PC-9 (cell line): Measurements from ENCODE around the gene EYS. TPM values are rescaled to one million over a fixed set of nuclear protein-coding genes. Genes with fewer than 3 reads are reported as not detected.

Experiments used
- BruUV-seq: library from RNA; stranded (reverse); fragments of 400-500 nt; replicated peaks from 2 replicates; lab custom pipeline; 2021; lab: Mats Ljungman, UMichigan
- CTCF ChIA-PET: fragments of 300-600 bp; sonication (Branson Sonifier 250); formaldehyde crosslinking; loops from one replicate; lab custom pipeline; 2022; ENCODE audit warnings: antibody characterized with exemption; lab: Charles Lee
- POLR2A ChIA-PET: fragments of 300-600 bp; sonication (Branson Sonifier 250); formaldehyde crosslinking; loops from one replicate; lab custom pipeline; 2022; ENCODE audit warnings: antibody characterized with exemption; ENCODE audit not compliant: unreplicated experiment; lab: Charles Lee
- DNase-seq, 2 experiments: peaks; one replicate each; pipeline versions ENCODE4 v3.0.0 to v3.0.0-alpha.2; 2015 to 2022; ENCODE audit warnings: mixed read lengths in 1 of 2
- H2AFZ ChIP-seq: fragments of 200-600 bp; sonication (generic); 2 replicates; pipeline ENCODE4 v1.8.1; 2017; ENCODE audit warnings: antibody characterized with exemption
- H3F3A ChIP-seq: fragments of 200-600 bp; sonication (generic); 2 replicates; pipeline ENCODE4 v1.8.1; 2017; ENCODE audit warnings: antibody characterized with exemption, mild to moderate bottlenecking, low read depth; ENCODE audit not compliant: insufficient read depth
- H3K27ac ChIP-seq: fragments of 200-600 bp; sonication (generic); 2 replicates; pipeline ENCODE4 v1.6.1; 2016; ENCODE audit warnings: mixed run types
- H3K27me3 ChIP-seq: fragments of 200-600 bp; sonication (generic); 2 replicates; pipeline ENCODE4 v1.6.1; 2016; ENCODE audit warnings: low read depth, mixed run types; ENCODE audit not compliant: insufficient read depth
- H3K36me3 ChIP-seq: fragments of 200-600 bp; sonication (generic); 2 replicates; pipeline ENCODE4 v1.6.1; 2016; ENCODE audit warnings: low read depth, mixed run types
- H3K4me1 ChIP-seq: fragments of 200-600 bp; sonication (generic); replicated peaks from 2 replicates; pipeline ENCODE4 v1.6.1; 2016; ENCODE audit warnings: mixed run types; ENCODE audit not compliant: insufficient read depth
- H3K4me2 ChIP-seq: fragments of 200-600 bp; sonication (generic); 2 replicates; pipeline ENCODE4 v1.6.1; 2017; ENCODE audit warnings: mixed run types
- H3K4me3 ChIP-seq: fragments of 200-600 bp; sonication (generic); 2 replicates; pipeline ENCODE4 v1.6.1; 2016; ENCODE audit warnings: mixed run types
- H3K79me2 ChIP-seq: fragments of 200-600 bp; sonication (generic); 2 replicates; pipeline ENCODE4 v1.6.1; 2017; ENCODE audit warnings: low read depth, mixed run types
- H3K9me2 ChIP-seq: fragments of 200-600 bp; sonication (generic); 2 replicates; pipeline ENCODE4 v1.8.1; 2017; ENCODE audit warnings: mild to moderate bottlenecking; ENCODE audit not compliant: insufficient read depth
- H3K9me3 ChIP-seq: fragments of 200-600 bp; sonication (generic); 2 replicates; pipeline ENCODE4 v1.8.1; 2016; ENCODE audit warnings: low read depth; ENCODE audit not compliant: insufficient read depth
- H4K20me1 ChIP-seq: fragments of 200-600 bp; sonication (generic); 2 replicates; pipeline ENCODE4 v1.8.1; 2017; ENCODE audit not compliant: insufficient read depth
- CTCF ChIP-seq: fragments of 200-600 bp; sonication (generic); conservative IDR thresholded peaks from 2 replicates; pipeline ENCODE4 v1.6.1; 2017; ENCODE audit warnings: mixed run types, antibody characterized with exemption, mild to moderate bottlenecking, moderate library complexity
- EZH2 ChIP-seq: fragments of 200-600 bp; sonication (generic); IDR thresholded peaks from 2 replicates; pipeline ENCODE4 v1.8.0; 2017; ENCODE audit warnings: antibody characterized with exemption, low read depth
- intact Hi-C: fragments of 100-400 bp; cut with micrococcal nuclease; formaldehyde crosslinking; loops from one replicate; pipeline ENCODE4 v1.10.0; 2022; ENCODE audit not compliant: unreplicated experiment
- total RNA-seq: library from RNA; stranded (reverse); gene quantifications from 2 replicates; pipeline ENCODE4 v1.2.3, GENCODE V29; 2021

Gene EYS
- total RNA-seq, 1 experiment from 2014 or later: not detected

GRCh38 chr6:65709099-65709830 lies 2.2 kb upstream of the EYS start:
- no peaks in the 10 kb centered on the region for H3K36me3 ChIP-seq
- H3K27me3 ChIP-seq: no peaks in the 10 kb centered on the region
- H3F3A ChIP-seq: no peaks in the 10 kb centered on the region
- CTCF ChIA-PET: no interaction called here
- DNase-seq: no peak
- POLR2A ChIA-PET: no interaction called here
- H3K27ac ChIP-seq: no peak overlapping the region
- H3K4me1 ChIP-seq: no peaks in the 10 kb centered on the region
- no TSS peak for BruUV-seq
- H2AFZ ChIP-seq: no peak overlapping the region
- no peaks in the 10 kb centered on the region for H3K9me2 ChIP-seq
- no peaks in the 10 kb centered on the region for H3K79me2 ChIP-seq
- no peaks in the 10 kb centered on the region for H4K20me1 ChIP-seq
- H3K9me3 ChIP-seq: no peaks in the 10 kb centered on the region
- no peak overlapping the region for H3K4me3 ChIP-seq
- TF ChIP-seq CTCF: no peak
- no peak overlapping the region for H3K4me2 ChIP-seq
- intact Hi-C loops: no loop called here

GRCh38 chr6:65708162-65708561 lies 1.1 kb upstream of the EYS start:
- no peak for TF ChIP-seq CTCF
- TF ChIP-seq EZH2: no peak

GRCh38 chr6:65706436-65706835 lies 590 bp downstream of the EYS start:
- Histone ChIP-seq H3K4me3 (no peak overlapping the region), H3K27me3 (no peaks in the 10 kb centered on the region), H4K20me1 (no peaks in the 10 kb centered on the region), H3K9me2 (no peaks in the 10 kb centered on the region), H3K4me1 (no peaks in the 10 kb centered on the region), H2AFZ (no peak overlapping the region), H3K27ac (no peak overlapping the region), H3F3A (no peaks in the 10 kb centered on the region), H3K79me2 (no peaks in the 10 kb centered on the region), H3K4me2 (no peak overlapping the region), H3K9me3 (no peaks in the 10 kb centered on the region), H3K36me3 (no peaks in the 10 kb centered on the region)
- TF ChIP-seq CTCF: no peak
- TF ChIP-seq EZH2: no peak
- no TSS peak for BruUV-seq
- intact Hi-C loops: no loop called here
- POLR2A ChIA-PET: no interaction called here
- CTCF ChIA-PET: no interaction called here
- no peak for DNase-seq

More at GRCh38 chr6:65708162-65708561, 1.1 kb upstream of the EYS start:
- no peak overlapping the region for H3K27ac ChIP-seq
- BruUV-seq: no TSS peak
- no peaks in the 10 kb centered on the region for H3K79me2 ChIP-seq
- no peaks in the 10 kb centered on the region for H3F3A ChIP-seq
- POLR2A ChIA-PET: no interaction called here
- CTCF ChIA-PET: no interaction called here
- H3K4me2 ChIP-seq: no peak overlapping the region
- no peak overlapping the region for H3K4me3 ChIP-seq
- H4K20me1 ChIP-seq: no peaks in the 10 kb centered on the region
- no peaks in the 10 kb centered on the region for H3K27me3 ChIP-seq
- no peaks in the 10 kb centered on the region for H3K4me1 ChIP-seq
- DNase-seq: no peak
- H2AFZ ChIP-seq: no peak overlapping the region
- no peaks in the 10 kb centered on the region for H3K36me3 ChIP-seq
- no peaks in the 10 kb centered on the region for H3K9me3 ChIP-seq
- intact Hi-C loops: no loop called here
- H3K9me2 ChIP-seq: no peaks in the 10 kb centered on the region
